ENCODE measurements around the gene PPP2R1B.

PPP2R1B gene

GRCh38 chr11:111688013-111688412 lies 78.2 kb downstream of the PPP2R1B start:
- no peak for DNase-seq

- DNase-seq: no peak
Observed at GRCh38 chr11:111684251-111684650, 81.9 kb downstream of the PPP2R1B start.

- DNase-seq: no peak
Observed at GRCh38 chr11:111683806-111684205, 82.4 kb downstream of the PPP2R1B start.

GRCh38 chr11:111680486-111681175 lies 85.6 kb downstream of the PPP2R1B start:
- DNase-seq: no peak

Measured in KG1 (cell line).